ENCODE data around the gene ANXA7.
A peak's percentile ranks its signal among the peaks of the same experiment; 100 is the strongest.

Gene ANXA7

GRCh38 chr10:73413528-73414229 is at the start of gene ANXA7:
Gene ANXA7 (minus strand): TSS chr10:73414058. CDS start chr10:73400856, 13,202 bp downstream.
- DNase-seq = peak; percentile 84

GRCh38 chr10:73460897-73461296 is 47.0 kb upstream of the ANXA7 start:
- no peak for DNase-seq

- no peak for DNase-seq
These were observed 45.9 kb upstream of the ANXA7 start for GRCh38 chr10:73459683-73460314.

- DNase-seq = no peak
These were observed 42.5 kb upstream of the ANXA7 start for GRCh38 chr10:73456187-73456890.

- no peak for DNase-seq
These were observed 35.3 kb upstream of the ANXA7 start for GRCh38 chr10:73449113-73449512.

GRCh38 chr10:73448384-73448783 is 34.5 kb upstream of the ANXA7 start:
- DNase-seq = no peak

- DNase-seq = no peak
These were observed 33.1 kb upstream of the ANXA7 start for GRCh38 chr10:73446926-73447325.

GRCh38 chr10:73444457-73444856 is 30.6 kb upstream of the ANXA7 start:
- no peak for DNase-seq

GRCh38 chr10:73439605-73440312 is 25.9 kb upstream of the ANXA7 start:
- no peak for DNase-seq

- no peak for DNase-seq
These were observed 25.2 kb upstream of the ANXA7 start for GRCh38 chr10:73439055-73439454.

- peak; percentile 54 for DNase-seq
These were observed 19.6 kb upstream of the ANXA7 start, which contains the start of gene MSS51 for GRCh38 chr10:73433538-73433867. Gene MSS51 (minus strand): TSS chr10:73433561. CDS start chr10:73428284, 5,277 bp downstream.

- DNase-seq = no peak
These were observed 19.0 kb upstream of the ANXA7 start for GRCh38 chr10:73432646-73433537.

- DNase-seq = no peak
These were observed 12.5 kb upstream of the ANXA7 start for GRCh38 chr10:73426318-73426717.

- no peak for DNase-seq
These were observed 10.6 kb upstream of the ANXA7 start for GRCh38 chr10:73424478-73424877.

GRCh38 chr10:73423309-73423708 is 9.5 kb upstream of the ANXA7 start:
- no peak for DNase-seq

- DNase-seq = no peak
These were observed 2.7 kb upstream of the ANXA7 start for GRCh38 chr10:73416571-73416970.

GRCh38 chr10:73414230-73414945 is 530 bp upstream of the ANXA7 start:
- no peak for DNase-seq

GRCh38 chr10:73413108-73413527 is 740 bp downstream of the ANXA7 start:
- no peak for DNase-seq

GRCh38 chr10:73410897-73411296 is 3.0 kb downstream of the ANXA7 start:
- DNase-seq = no peak

- DNase-seq = no peak
These were observed 4.8 kb downstream of the ANXA7 start for GRCh38 chr10:73408978-73409521.

GRCh38 chr10:73408061-73408460 is 5.8 kb downstream of the ANXA7 start:
- DNase-seq = no peak
